HG03469 (cell line): ENCODE results near the gene CRYBA2.

Experiments used
- ATAC-seq: cut with Tn5 transposase; IDR thresholded peaks from one replicate; pipeline ENCODE4 v1.9.1; 2021; ENCODE audit warnings: mild to moderate bottlenecking, moderate library complexity, moderate number of reproducible peaks; ENCODE audit not compliant: unreplicated experiment

Gene CRYBA2

DNA sequence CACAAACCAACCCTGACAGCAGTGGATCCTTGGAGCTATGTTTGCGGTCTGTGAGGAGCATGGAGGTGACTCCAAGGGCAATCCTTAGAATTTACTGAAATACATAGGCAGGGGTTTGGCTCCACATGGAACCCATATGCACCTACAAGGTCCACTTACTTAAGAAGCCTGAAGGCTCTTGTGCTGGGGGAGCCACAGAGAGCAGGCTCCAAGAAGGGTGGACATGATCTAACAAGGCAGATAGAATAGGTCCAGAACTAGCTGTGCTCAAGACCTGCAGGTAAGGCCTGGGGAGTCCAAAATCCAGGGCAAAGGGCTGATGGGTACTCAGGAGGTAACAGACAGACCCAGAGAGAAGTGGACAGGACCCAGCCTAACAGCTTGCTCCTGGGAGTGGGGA lies 34.9 kb downstream of the CRYBA2 start:
- no peak for ATAC-seq

DNA sequence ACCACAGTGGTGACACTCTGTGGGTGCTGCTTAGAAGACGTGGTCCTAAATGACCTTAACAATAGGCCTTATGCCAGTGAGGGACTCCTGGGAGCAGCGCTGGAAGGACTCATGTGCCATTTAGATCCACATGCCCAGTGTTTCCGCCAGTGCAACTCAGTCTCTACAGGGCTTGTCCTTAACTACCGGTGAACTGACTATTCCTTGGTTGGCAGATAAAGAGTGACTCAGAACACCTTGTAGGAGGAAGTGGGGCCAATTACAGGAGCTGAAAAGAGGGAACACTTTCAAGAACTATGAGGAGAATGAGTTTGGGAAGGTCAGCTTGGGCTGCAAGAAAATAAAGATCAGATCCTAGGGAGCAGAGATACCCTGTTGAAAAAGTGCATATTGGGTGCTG lies 35.6 kb downstream of the CRYBA2 start:
- ATAC-seq, result no peak

DNA sequence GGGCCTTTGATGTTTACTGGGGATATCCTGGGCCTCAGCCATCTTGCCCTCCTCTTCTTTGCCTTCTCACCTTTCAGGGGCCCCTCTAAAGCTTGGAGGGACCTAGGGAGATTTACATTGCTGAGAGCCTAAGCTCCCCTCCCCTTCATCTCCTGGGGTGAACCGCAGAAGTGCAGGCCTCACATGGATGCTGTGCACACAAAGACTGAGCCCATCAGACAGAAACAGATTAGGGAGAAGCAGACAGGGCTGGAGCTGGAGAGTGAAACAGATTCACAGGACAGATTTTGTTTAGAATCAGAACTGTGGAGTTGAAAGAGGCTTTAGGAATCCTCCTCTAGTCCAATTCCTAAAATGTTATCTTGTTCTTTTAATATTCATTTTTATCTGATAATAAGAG lies 37.2 kb downstream of the CRYBA2 start:
- no peak for ATAC-seq

- ATAC-seq, result no peak
Observed at GRCh38 chr2:218954541-218955300, 38.5 kb downstream of the CRYBA2 start.

DNA sequence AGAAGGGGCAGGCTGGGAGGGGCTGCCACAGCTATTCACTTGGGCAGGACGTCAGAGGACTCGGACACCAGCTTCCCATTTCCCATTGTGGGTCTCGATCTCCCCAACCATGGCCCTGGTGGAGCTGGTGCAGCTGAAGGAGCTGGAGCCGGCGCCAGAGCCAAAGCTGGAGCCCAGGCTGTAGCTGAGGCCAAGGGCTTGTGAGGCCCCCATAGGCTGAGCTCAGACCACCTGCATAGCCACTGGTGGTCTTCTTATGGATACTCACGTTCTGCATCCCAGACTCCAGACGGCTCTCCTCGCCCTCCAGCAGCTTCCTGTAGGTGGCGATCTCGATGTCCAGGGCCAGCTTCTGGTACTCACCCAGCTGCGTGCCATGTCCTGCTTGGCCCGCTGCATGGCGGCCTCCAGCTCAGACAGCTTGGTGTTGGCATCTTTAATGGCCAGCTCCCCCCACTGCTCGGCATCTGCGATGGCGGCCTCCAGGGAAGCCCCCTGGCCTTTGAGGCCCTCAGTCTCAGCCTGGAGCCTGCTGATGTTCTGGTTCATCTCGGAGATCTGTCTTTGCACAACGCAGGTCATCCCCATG lies 39.8 kb downstream of the CRYBA2 start:
- no peak for ATAC-seq

- ATAC-seq, result no peak
Observed at GRCh38 chr2:218952160-218952559, 41.1 kb downstream of the CRYBA2 start.

DNA sequence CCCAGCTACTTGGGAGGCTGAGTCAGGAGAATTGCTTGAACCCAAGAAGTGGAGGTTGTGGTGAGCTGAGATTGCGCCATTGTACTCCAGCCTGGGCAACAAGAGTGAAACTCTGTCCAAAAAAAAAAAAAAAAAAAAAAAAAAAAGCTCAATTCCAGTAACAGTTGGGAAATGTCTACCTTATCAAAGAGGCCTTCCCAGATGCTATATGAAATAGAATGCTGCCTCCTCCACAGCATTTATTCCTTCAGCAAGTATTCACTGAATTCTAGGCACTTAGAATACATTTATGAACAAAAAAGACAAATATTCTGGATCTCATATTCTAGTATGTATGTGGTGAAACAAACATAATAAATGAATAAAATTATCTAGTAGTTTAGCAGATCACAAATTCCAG lies 46.6 kb downstream of the CRYBA2 start:
- no peak for ATAC-seq

- no peak for ATAC-seq
Observed at GRCh38 chr2:218944759-218945404, 48.3 kb downstream of the CRYBA2 start.
